Fibroblast of mammary gland (primary cell): ENCODE data around the gene JAG2.

Experiments
- DNase-seq: peaks from one replicate; pipeline ENCODE4 v3.0.0-alpha.2; 2010; ENCODE audit warnings: low read depth
- H3K4me3 ChIP-seq: 2 replicates; pipeline ENCODE4 v1.5.1; 2011; ENCODE audit warnings: low read depth, mild to moderate bottlenecking, low read length, moderate library complexity; ENCODE audit not compliant: control insufficient read depth
- TF ChIP-seq, protein P1 (sequence below): conservative IDR thresholded peaks from 2 replicates; pipeline ENCODE4 v1.5.1; 2011; ENCODE audit warnings: low read depth, low read length, inconsistent platforms; ENCODE audit not compliant: control insufficient read depth, insufficient read depth

Gene JAG2

DNA sequence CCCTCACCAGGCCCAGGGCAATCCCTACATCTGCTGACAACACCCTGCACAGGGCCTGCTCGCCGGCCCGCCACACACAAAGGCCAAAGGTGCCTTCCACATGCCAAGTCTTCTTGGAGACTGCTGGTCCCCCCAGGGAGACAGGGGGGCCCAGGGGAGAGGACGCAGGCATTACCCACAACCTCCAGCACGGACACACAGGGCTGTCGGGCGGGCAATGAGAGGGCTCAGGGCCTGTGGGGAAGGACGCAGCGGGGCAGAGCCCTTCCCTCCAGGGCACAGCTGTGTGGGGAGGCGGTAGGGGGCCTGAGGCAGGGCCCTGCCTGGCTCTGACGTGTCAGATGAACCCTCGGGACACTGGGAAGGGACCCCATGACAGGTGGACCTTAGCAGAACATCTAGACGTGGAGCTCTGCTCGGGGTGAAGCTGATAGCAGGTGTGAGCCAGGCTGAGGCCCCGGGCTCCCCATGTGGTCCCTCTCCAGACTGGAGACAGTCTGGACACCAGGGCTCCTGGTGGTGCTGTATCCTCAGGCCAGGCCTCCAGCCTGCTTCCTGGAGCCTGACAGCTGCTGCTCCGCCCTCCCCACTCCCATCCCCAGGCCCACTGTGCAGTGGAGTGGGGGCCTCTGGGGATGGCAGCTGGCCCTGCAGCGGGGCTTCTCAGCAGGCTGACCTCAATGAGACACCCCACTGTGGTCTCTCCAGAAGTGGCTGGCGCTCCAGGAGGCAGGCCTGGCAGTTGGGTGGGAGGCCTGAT, 44.1 kb upstream of the JAG2 start:
- H3K4me3 ChIP-seq = no peak overlapping the region
- TF ChIP-seq, protein P1, sequence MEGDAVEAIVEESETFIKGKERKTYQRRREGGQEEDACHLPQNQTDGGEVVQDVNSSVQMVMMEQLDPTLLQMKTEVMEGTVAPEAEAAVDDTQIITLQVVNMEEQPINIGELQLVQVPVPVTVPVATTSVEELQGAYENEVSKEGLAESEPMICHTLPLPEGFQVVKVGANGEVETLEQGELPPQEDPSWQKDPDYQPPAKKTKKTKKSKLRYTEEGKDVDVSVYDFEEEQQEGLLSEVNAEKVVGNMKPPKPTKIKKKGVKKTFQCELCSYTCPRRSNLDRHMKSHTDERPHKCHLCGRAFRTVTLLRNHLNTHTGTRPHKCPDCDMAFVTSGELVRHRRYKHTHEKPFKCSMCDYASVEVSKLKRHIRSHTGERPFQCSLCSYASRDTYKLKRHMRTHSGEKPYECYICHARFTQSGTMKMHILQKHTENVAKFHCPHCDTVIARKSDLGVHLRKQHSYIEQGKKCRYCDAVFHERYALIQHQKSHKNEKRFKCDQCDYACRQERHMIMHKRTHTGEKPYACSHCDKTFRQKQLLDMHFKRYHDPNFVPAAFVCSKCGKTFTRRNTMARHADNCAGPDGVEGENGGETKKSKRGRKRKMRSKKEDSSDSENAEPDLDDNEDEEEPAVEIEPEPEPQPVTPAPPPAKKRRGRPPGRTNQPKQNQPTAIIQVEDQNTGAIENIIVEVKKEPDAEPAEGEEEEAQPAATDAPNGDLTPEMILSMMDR = no peak

DNA sequence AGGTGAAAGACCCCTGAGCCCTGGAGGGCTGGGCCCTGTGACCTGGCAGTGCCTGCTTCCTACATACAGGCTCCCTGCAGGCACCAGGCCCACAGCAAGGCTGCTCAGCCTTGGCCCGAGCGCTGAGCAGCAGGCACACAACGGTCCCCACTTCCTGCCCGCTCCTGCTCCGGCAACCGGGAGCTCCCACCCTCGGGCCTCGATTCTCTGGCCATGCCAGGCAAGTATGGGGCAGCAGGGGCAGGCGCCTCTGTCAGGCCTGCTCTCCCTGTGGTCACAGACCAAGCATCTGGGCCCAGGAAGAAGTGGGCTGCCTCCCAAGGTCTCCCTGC, 43.1 kb upstream of the JAG2 start:
- no peak overlapping the region for H3K4me3 ChIP-seq
- TF ChIP-seq, protein P1 = no peak
- DNase-seq = no peak

More for the DNA sequence above, 44.1 kb upstream of the JAG2 start:
- no peak for DNase-seq

DNA sequence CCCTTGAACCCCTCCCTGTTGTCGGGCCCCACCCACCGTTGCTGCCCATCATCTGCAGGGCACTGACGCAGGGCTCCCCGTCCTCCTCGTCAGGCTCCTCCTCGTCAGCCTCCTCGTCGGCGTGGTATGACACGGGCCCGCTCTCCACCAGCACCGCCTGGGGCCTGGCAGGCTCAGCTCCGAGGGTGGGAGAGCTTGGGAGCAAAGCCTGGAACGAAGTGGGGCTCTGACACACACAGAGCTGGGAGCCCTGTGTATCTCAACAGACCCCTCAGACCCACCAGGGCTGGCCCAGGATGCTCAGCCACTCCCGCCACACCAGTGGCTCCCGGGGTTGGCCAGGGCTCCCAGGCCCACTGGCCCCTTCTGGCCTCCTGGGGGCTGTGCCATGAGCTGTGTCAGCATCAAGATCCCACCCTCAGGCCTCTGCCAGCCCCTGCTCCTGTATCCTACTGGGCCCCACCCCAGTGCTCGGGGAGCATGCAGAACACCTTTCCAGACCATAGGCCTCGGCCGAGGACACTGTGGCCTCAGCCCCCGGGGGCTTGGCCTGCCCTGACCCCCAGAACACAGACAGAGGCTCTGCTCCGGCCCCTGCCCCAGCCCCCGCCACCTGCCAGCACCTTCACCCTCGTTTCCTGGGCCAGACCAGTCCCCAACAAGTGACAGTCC, 42.6 kb upstream of the JAG2 start:
- TF ChIP-seq, protein P1 = no peak
- no peak for DNase-seq

DNA sequence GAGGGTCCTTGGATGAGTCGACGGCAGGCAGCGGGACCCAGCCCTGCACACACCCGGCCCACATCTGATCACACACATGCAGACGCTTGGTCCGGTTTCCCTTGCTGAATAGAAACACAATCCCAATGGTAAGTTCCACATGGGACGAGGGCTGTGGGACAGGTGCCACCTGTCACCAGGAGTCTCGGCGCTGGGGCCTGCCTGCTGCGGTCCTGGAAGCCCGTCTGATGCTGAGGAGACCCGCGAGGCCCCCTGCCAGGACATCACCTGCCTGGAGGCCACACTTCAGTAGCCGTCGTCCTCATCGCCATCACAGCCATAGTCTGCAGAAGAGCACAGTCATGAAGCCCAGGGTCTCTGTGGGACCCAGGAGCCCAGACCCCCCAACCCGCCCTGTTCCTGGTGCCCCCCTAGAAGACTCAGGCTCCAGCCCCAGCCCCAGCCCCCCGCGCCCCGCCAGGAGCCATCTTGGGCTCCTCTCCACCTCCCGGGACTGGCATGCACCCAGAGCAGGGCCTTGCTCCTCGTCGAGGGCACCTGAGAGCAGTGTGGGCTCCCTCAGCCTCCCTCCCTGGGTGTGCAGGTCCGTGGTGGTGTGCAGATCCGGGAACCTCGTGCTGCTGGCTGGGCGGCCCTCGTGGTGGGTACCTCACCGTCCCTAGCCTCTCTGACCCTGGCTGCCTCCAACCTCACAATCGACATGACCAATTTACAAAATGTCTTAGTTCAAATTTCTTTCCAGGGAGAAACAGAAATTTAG, 41.9 kb upstream of the JAG2 start:
- no peak for DNase-seq
- H3K4me3 ChIP-seq = no peak overlapping the region
- TF ChIP-seq, protein P1 = no peak

More for the DNA sequence above, 42.6 kb upstream of the JAG2 start:
- H3K4me3 ChIP-seq = no peak overlapping the region

DNA sequence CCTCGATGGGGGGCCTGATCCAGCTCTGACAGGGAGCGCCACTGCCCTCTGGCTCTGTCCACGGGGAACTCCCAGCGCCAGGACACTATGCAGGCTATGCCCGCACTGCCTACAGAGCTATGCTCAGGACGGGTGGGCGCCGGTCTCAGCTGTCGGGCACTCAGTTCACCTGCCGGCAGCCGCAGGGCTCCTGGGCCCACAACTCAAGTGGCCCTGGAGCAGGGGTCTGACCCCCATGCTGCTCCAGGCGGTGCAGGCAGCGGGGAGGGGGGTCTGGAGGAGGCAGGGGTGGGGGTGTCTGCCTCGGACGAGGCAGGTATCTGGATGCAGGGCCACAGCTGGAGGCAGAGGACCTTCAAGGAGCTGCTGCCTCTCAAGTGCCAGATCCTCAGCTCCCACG, 41.1 kb upstream of the JAG2 start:
- no peak overlapping the region for H3K4me3 ChIP-seq
- DNase-seq = no peak
- TF ChIP-seq, protein P1 = no peak

DNA sequence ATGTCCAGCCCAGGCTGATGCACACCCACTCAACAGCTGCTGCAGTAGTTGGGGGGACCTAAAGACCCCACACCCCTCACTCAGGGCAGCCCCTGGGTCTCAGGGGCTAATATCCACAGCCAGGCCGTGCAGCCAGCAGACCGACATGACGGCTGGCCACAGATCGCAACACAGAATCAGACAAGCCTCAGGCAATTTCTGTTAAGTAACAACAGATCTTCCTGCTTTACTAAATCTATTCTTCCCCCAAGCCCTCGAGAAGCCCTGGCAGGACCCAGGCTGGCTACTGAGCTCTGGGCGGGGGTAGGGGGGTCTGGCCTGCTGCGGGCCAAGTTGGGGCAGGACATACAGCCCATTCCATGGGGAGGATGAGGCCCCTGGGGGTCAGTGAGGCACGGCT, 40.5 kb upstream of the JAG2 start:
- TF ChIP-seq, protein P1 = no peak

More for the DNA sequence above, 40.5 kb upstream of the JAG2 start:
- no peak for DNase-seq
- H3K4me3 ChIP-seq = no peak overlapping the region
